HL-60/S4 (cell line): ENCODE results near the gene PLEK.
"Not testable (repeated sequence)": the region's sequence is repeated elsewhere in the genome, so short reads cannot be mapped to it uniquely, and the experiment has no call there.

Source experiments
- in situ Hi-C: fragments of 300-500 bp; cut with MboI; formaldehyde crosslinking; loops from 2 replicates; pipeline ENCODE4 v1.14.3; 2022; ENCODE audit warnings: low sequenced_read_pairs

Gene PLEK

GRCh38 chr2:68365087-68365486, at the start of gene PLEK:
PLEK (plus strand) TSS chr2:68365282; CDS start chr2:68365352, 70 bp downstream.
- in situ Hi-C loops: loop anchor here (5.0 kb wide), 1 partner anchor 62 kb away; no protein-coding TSS in a partner anchor

GRCh38 chr2:68316111-68316510, 49.0 kb upstream of the PLEK start:
- in situ Hi-C loops: no loop called here

DNA sequence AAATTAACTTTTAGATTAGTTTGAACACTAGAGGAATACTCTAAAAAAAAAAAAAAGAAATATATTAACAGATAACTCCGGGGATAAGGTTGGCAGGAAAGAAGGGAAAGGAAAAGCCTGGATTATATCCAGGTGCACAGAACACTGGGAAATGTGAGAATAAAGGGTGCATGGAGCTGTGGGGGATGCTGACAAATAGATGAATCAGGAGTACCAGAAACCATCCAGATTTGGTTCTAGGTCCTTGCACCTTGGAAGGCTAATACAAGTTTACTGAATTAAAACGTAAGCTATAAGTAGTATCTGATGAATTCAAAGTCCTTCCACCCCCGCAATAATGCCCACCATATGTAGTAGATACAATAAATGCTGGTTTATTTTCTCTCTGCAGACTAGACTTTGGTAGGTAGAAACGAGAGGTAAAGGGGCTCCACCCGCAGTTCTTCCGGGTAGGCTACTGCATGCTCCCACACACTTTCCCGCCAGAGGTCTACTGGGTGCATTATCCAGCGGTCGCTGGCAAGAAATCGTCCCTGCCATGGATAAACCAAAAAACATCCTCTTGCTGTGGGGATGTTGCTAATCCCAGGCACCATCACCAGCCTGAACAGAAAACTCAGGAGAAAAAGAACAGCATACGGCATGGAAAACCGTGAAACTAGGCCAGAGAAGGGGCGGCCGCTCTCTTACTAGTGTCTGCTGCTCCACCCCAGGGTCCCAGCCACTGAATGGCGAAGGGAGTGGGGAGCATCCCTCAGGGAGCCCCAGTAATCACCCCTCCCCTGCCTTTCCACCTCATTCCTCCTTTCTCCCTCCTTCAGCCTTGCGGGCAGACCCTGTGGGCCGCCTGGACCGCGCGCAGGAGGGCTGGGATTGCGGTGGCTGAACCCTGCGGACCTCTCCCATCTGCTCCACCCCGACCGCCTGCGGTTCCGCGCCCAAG, 46.8 kb upstream of the PLEK start:
- in situ Hi-C loops: no loop called here

DNA sequence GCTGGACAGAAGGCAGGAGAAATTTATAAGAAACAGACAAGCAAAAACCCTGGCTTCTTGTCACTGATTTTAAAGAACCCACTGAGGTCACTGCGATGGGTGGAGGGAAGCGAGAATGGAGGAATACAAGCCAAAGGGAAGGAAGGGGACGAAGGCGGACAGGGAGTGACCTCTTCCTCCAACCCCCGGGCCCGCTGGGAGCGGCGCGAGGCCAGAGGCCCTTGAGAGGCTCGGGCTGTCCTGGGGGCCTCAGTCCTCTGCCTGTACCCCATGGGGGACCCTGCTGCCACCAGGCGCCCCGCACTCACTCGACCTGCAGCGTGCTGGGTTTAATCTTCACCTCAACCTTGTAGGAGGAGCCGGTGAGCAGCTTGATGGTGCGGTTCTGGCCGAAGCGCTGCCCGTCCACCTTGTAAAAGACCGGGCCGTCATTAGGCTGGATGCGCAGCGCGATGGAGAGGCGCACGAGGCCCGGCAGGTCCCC, 46.1 kb upstream of the PLEK start:
- in situ Hi-C loops: no loop called here

DNA sequence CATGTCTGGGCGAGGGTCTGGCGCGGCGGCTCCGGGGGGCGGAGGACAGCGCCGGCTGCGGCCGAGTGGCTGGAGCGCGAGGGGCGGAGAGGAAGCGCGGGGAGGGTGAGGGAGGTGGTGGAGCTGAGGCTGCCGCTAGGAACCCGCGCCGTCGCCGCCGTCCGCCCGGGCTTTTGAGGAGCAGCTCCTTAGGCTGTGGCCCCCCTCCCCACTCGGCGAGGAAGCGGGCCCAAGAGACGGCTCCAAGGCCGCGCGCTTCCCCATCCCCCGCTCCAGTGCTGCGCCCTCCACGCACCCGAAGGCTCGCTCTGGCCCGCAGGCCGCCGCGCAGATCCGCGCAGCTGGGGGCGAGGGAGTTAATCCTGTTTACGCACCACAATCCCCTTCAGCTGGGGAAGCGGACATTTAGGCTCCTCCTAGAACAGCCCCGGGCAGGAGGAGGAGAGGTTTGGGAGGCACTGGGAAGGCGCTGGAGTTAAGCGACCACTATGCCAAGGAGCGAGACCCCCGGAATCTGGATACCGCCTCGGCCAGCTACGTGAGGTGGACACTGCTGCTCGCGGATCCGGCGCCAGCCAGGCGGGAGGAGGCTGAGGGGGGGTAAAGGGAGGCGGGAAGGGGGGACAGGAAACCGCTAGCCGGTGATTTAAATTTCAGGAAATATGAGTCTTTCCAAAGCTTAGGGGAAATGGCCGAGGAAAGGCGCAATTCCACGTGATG, 45.5 kb upstream of the PLEK start, which contains the start of gene CNRIP1:
Gene CNRIP1, minus strand, starts transcription at position 552 of the 720 bp plus-strand sequence. Its CDS starts 549 bp downstream, at position 3.
- in situ Hi-C loops: no loop called here

DNA sequence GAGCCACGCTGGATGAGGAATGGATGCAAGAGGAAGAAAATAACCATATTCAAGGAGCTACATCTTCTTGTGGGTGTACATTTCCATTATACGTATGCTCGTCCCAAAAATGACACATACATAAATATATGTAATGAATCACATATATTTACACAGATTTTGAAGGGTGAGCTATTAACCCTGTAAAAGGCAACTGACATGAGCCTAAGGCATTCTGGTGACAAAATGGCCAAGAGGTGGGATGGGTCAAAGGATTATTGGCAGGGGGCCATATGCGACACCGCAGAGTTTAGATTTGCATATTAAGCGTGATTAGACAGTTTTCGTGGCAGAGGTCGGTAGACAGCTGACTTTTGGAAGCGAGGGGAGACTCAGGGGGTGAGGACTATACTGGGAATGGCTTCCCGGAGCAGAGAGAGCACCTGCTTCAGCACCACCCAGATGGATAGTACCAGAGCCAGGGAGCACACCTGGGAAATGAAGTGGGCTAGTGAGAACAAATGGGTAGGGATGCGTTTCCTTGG, 44.9 kb upstream of the PLEK start:
- in situ Hi-C loops: no loop called here

GRCh38 chr2:68325056-68325455, 40.0 kb upstream of the PLEK start:
- in situ Hi-C loops: no loop called here

GRCh38 chr2:68328901-68329300, 36.2 kb upstream of the PLEK start:
- in situ Hi-C loops: no loop called here

DNA sequence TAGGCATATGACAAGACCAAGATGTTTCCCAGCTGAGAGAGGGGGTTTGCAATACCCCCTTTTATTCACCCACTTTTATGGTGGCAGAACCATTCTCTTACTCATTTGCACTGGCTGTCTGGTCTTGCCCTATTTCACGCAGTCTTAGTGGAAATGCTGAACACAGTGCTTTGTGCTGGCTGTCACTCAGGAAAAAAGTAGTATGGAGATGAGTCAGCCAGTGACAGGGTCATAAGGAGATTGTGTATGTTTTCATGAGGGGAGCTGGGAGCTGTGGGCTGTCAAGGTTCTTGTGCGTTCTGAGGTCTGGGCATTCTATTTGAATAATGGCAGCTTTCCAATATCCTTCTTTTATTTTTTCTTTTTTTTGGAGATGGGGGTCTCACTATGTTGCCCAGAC, 34.4 kb upstream of the PLEK start:
- in situ Hi-C loops: no loop called here

GRCh38 chr2:68333009-68333408, 32.1 kb upstream of the PLEK start:
- in situ Hi-C loops: no loop called here

GRCh38 chr2:68333931-68334330, 31.2 kb upstream of the PLEK start:
- in situ Hi-C loops: no loop called here

- in situ Hi-C loops: no loop called here
Measured at GRCh38 chr2:68336192-68336591, 28.9 kb upstream of the PLEK start.

- in situ Hi-C loops: no loop called here
Measured at GRCh38 chr2:68340226-68341061, 24.6 kb upstream of the PLEK start.

- in situ Hi-C loops: no loop called here
Measured at GRCh38 chr2:68341062-68341329, 24.1 kb upstream of the PLEK start.

DNA sequence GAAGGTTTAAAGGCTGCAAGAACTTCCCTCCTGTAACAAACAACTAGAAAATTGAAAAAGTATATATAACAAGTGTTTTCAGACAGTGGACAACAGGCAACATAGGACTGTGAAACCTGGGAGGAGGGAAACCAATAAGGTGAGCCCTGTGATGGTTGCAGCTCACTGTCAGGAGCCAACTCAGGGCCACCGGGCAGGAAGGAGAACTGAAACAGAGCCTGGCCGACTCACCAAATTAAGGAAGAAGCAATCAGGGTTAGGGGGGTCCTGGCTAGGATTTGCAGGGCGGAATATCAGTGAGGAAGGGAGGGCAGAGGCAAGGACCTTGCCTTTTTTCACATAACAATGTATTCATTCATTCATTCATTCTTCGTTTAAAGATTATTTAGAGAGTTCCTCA, 23.5 kb upstream of the PLEK start:
- in situ Hi-C loops: no loop called here

GRCh38 chr2:68342470-68342869, 22.6 kb upstream of the PLEK start:
- in situ Hi-C loops: no loop called here

DNA sequence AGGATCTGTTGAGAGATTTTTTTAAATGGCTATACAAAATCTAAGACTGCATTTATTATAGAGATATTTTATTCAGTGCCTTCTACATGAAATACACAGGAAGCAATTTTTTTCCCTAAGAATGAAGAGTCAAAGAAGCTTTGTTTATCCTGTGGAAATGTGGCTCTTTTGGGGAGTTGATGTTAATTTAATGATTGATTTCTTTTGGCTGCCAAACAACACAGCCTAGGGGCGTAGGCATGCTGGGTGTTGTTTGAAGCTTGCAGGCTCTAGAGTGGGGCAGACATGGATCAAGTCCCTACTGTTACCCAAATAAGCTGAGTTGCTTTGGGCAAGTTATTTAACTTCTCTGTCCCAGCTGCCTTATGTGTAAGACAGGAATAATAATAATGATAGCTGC, 21.1 kb upstream of the PLEK start:
- in situ Hi-C loops: no loop called here

- in situ Hi-C loops: no loop called here
Measured at GRCh38 chr2:68345129-68345875, 19.8 kb upstream of the PLEK start.

GRCh38 chr2:68349091-68349490, 16.0 kb upstream of the PLEK start:
- in situ Hi-C loops: not testable (repeated sequence)

DNA sequence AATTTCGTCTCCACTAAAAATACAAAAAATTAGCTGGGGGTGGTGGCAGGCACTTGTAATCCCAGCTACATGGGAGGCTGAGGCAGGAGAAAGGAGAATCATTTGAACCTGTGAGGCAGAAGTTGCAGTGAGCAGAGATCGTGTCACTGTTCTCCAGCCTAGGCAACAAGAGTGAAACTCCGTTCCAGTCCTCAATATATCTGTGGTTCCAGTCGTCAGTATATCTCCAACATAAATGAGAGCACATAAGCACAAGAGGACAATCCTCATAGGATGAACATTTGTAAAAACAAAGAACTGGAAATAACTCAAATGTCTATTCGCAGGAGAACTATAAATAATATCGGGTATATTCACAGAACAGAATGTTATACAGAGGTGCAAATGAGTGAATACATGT, 13.1 kb upstream of the PLEK start:
- in situ Hi-C loops: no loop called here
